Fibroblast of mammary gland (primary cell): Measurements from ENCODE around the gene C18orf32.

ENCODE experiments used
- DNase-seq: peaks from one replicate; pipeline ENCODE4 v3.0.0-alpha.2; 2010; ENCODE audit warnings: low read depth
- H3K4me3 ChIP-seq: 2 replicates; pipeline ENCODE4 v1.5.1; 2011; ENCODE audit warnings: low read depth, mild to moderate bottlenecking, low read length, moderate library complexity; ENCODE audit not compliant: control insufficient read depth
- CTCF ChIP-seq: conservative IDR thresholded peaks from 2 replicates; pipeline ENCODE4 v1.5.1; 2011; ENCODE audit warnings: low read depth, low read length, inconsistent platforms; ENCODE audit not compliant: control insufficient read depth, insufficient read depth

C18orf32 gene

GRCh38 chr18:49486953-49487710 is at the start of gene C18orf32:
Gene C18orf32 (minus strand): TSS chr18:49487234. CDS start chr18:49483748, 3,486 bp downstream.
- TF ChIP-seq CTCF: no peak
- H3K4me3 ChIP-seq: peak within 1 kb of the TSS; percentile 89
- DNase-seq: peak; percentile 91

- TF ChIP-seq CTCF: no peak
- H3K4me3 ChIP-seq: no peak overlapping the region
- no peak for DNase-seq
These were observed 48.0 kb upstream of the C18orf32 start for GRCh38 chr18:49534846-49535601.

- no peak overlapping the region for H3K4me3 ChIP-seq
- no peak for TF ChIP-seq CTCF
- no peak for DNase-seq
These were observed 44.7 kb upstream of the C18orf32 start for GRCh38 chr18:49531678-49532153.

GRCh38 chr18:49529596-49529995 is 42.6 kb upstream of the C18orf32 start:
- DNase-seq: no peak
- no peak for TF ChIP-seq CTCF
- H3K4me3 ChIP-seq: no peak overlapping the region

GRCh38 chr18:49527631-49528327 is 40.7 kb upstream of the C18orf32 start:
- TF ChIP-seq CTCF: no peak
- no peak overlapping the region for H3K4me3 ChIP-seq
- DNase-seq: no peak

GRCh38 chr18:49525981-49526380 is 38.9 kb upstream of the C18orf32 start:
- H3K4me3 ChIP-seq: no peak overlapping the region
- no peak for TF ChIP-seq CTCF
- DNase-seq: no peak
